ENCODE measurements around the gene PLXDC2.
"Not testable (repeated sequence)": the region's sequence is repeated elsewhere in the genome, so short reads cannot be mapped to it uniquely, and the experiment has no call there.

The PLXDC2 gene

GRCh38 chr10:20173046-20173445, 356.8 kb downstream of the PLXDC2 start:
- DNase-seq (ENCODE audit: low read depth in 1 of 2, low spot score in 1 of 2) = no peak

DNA sequence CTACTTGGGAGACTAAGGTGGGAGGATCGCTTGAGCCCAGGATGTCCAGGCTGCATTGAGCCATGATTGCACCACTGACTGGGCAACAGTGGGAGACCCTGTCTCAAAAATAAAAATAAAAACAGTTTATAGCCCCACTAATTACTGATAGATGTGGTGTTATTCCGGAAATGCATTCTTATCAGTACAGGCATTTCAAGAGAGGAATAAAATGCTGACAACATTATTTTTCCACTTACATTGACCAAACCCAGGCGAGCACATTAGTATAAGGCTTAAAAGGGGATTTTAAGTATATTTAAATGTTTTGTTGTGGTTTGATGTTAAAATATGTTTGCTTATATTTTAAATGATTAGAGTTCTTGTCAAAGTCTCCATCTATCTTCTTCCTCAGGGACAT, 359.5 kb downstream of the PLXDC2 start:
- DNase-seq (ENCODE audit: low read depth in 1 of 2, low spot score in 1 of 2) = no peak

DNA sequence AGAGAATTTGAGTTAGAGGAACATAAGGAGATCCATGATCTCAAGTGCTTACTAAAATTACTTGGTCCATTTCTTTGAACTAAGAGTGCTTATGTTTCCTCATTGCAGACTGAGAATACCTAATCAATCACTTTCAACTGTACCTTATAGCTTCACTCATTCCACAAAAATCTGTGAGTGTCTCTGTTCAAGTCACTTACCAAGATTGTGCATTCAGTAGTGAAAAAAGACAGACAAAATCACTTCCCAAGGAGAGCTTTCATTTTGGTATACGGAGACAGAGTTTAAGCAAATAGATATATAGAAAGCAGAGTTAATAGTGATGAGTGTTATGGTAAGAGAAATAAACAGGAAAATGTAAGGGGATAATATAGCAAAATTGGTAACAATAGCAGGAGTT, 364.5 kb downstream of the PLXDC2 start:
- no peak for DNase-seq (ENCODE audit: low read depth in 1 of 2, low spot score in 1 of 2)

GRCh38 chr10:20181434-20181833, 365.2 kb downstream of the PLXDC2 start:
- no peak for DNase-seq (ENCODE audit: low read depth in 1 of 2, low spot score in 1 of 2)

- no peak for DNase-seq (ENCODE audit: low read depth in 1 of 2, low spot score in 1 of 2)
These were observed 368.9 kb downstream of the PLXDC2 start for GRCh38 chr10:20185116-20185515.

DNA sequence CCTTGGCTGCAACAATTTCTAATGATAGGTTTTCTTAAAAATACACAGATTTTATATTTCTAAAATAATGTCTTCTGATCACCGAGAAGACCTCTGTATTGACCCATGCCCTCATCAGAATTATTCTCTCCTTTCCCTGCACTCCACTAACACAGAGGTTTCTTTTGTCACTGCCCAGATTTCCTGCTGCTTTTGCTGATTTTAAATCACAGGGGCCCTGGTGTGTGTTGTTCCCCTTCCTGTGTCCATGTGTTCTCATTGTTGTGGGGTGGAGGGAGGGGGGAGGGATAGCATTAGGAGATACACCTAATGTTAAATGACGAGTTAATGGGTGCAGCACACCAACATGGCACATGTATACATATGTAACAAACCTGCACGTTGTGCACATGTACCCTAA, 375.2 kb downstream of the PLXDC2 start:
- not testable (repeated sequence) for DNase-seq (ENCODE audit: low read depth in 1 of 2, low spot score in 1 of 2)

- no peak for DNase-seq (ENCODE audit: low read depth in 1 of 2, low spot score in 1 of 2)
These were observed 378.8 kb downstream of the PLXDC2 start for GRCh38 chr10:20195076-20195475.

DNA sequence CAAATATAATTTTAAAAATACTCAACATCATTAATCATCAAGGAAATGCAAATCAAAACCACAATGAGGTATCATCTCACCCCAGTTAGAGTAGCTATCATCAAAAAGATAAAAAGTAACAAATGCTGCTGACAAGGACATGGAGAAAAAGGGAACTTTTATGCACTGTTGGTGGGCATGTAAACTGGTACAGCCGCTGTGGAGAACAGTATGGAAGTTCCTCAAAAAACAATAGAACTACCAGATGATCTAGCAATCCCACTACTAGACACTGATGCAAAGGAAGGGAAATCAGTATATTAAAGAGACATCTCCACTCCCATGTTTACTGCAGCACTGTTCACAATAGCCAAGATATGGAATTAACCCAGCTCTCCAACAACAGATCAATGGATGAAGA, 384.5 kb downstream of the PLXDC2 start:
- DNase-seq (ENCODE audit: low read depth in 1 of 2, low spot score in 1 of 2) = no peak

- no peak for DNase-seq (ENCODE audit: low read depth in 1 of 2, low spot score in 1 of 2)
These were observed 386.1 kb downstream of the PLXDC2 start for GRCh38 chr10:20202337-20202736.

GRCh38 chr10:20207653-20208052, 391.4 kb downstream of the PLXDC2 start:
- no peak for DNase-seq (ENCODE audit: low read depth in 1 of 2, low spot score in 1 of 2)

DNA sequence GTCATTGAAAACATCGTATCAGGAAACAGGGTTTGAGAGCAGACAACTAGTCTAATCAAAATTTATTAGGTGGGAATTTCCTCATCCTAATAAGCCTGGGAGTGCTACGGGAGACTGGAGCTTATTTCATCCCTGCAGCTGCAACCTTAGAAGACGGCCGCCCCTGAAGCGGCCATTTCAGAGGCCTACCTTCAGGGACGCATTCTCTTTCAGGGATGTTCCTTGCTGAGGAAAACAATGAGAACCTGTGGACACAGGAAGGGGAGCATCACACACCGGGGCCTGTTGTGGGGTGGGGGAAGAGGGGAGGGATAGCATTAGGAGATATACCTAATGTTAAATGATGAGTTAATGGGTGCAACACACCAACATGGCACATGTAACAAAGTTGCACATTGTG, 392.9 kb downstream of the PLXDC2 start:
- DNase-seq (ENCODE audit: low read depth in 1 of 2, low spot score in 1 of 2) = not testable (repeated sequence)

- no peak for DNase-seq (ENCODE audit: low read depth in 1 of 2, low spot score in 1 of 2)
These were observed 399.4 kb downstream of the PLXDC2 start for GRCh38 chr10:20215547-20216152.

DNA sequence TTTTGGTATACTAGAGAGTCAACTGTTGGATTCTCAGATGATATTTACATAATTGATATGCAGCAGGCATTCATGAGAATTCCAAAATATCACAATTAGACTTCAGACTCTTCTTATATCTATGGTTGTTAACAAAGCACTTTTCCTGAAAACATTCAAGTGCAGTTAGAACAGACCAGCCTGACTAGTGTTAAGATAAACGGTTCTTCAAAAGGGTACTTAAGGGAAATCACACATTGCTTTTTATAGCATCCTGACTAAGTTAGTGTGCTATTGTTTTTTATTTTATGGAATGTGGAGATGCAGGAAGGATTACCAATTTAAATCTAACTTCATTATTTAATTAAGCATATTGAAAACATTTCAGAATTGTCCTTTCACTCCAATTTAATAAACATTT, 405.1 kb downstream of the PLXDC2 start:
- DNase-seq (ENCODE audit: low read depth in 1 of 2, low spot score in 1 of 2) = no peak

- DNase-seq (ENCODE audit: low read depth in 1 of 2, low spot score in 1 of 2) = no peak
These were observed 412.5 kb downstream of the PLXDC2 start for GRCh38 chr10:20228729-20229128.

- DNase-seq (ENCODE audit: low read depth in 1 of 2, low spot score in 1 of 2) = no peak
These were observed 416.0 kb downstream of the PLXDC2 start for GRCh38 chr10:20232079-20232705.

GRCh38 chr10:20233423-20233822, 417.2 kb downstream of the PLXDC2 start:
- no peak for DNase-seq (ENCODE audit: low read depth in 1 of 2, low spot score in 1 of 2)

DNA sequence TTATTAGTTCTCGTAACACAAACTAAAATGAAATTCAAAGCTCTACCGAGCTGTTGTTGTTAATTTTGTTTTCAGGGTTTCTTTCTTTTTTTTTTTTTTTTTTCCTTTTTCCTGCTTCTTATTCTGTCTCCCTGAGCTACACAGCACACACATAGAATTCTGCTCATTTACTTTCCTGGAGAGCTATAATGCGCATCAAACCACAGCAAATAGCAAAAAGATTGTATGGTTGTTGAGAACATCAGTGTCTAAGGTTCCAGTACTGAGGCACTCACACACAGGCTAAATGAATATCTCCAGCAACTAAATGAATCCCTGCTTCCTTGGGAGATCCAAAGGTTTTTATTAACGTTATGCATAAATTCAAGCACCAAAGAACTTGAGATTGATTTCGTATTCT, 418.3 kb downstream of the PLXDC2 start:
- no peak for DNase-seq (ENCODE audit: low read depth in 1 of 2, low spot score in 1 of 2)

DNA sequence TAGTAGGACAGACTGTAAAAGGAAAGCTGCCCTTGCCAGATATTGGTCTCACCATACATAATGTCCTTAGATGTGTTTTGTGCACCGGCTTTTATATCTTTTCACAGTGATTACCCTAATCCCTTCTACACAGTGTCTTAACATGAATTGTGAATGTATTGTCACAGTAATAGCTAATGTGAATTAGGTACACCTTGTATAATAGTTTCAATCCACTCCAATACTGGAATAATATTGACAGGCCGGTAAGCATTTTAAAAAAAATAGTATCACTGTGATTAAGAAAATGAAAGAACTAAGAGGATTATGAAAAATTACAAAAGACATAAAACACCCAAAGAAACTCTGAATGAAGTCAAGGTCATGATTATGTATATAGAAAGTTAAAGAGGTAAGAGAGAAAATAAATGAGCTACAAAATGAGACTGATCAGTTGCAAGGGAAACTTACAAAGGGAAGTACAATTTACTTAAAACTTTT, 420.9 kb downstream of the PLXDC2 start:
- no peak for DNase-seq (ENCODE audit: low read depth in 1 of 2, low spot score in 1 of 2)

DNA sequence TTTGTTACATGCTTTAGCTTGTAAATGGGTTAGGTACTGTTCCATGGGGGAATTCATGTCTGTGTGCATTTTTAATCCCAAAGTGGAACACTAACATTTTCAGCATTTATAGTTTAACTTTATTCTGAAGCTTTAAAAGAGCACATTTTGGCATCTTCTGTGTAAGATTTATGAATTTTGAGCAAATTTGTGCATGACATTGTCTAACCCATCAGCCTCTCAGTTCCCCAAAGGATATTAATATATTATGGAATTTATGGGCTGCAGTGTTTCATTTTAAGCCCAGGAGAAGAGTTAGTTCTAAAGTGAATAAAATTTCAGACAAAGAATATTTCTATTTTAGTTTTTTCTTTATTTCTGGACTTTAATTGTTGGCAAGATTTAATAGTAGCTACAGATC, 421.4 kb downstream of the PLXDC2 start:
- DNase-seq (ENCODE audit: low read depth in 1 of 2, low spot score in 1 of 2) = no peak

GRCh38 chr10:20240643-20241042, 424.4 kb downstream of the PLXDC2 start:
- no peak for DNase-seq (ENCODE audit: low read depth in 1 of 2, low spot score in 1 of 2)

GRCh38 chr10:20247454-20247853, 431.2 kb downstream of the PLXDC2 start:
- no peak for DNase-seq (ENCODE audit: low read depth in 1 of 2, low spot score in 1 of 2)

- DNase-seq (ENCODE audit: low read depth in 1 of 2, low spot score in 1 of 2) = no peak
These were observed 431.9 kb downstream of the PLXDC2 start for GRCh38 chr10:20247891-20248708.
